Gastrocnemius medialis (tissue), 4 donors: ENCODE measurements around the gene RRBP1. TPM values are rescaled to one million over a fixed set of nuclear protein-coding genes. Genes with fewer than 3 reads are reported as not detected.

Source experiments
- ATAC-seq, 2 donors: fragments of 150-250 bp; one replicate each; pipeline ENCODE4 v1.9.1; 2016
- DNase-seq, 2 donors: peaks; one replicate each; pipeline ENCODE4 v3.0.0-alpha.2; 2019
- H3K27ac ChIP-seq, 4 donors: fragments of 200-600 bp; sonication (generic); 1 replicate in 1 of 4; 2 replicates in 3 of 4; pipeline ENCODE4 v1.5.1; 2016 to 2018; ENCODE audit warnings: mild to moderate bottlenecking in 2 of 4, moderate library complexity in 1 of 4
- H3K27me3 ChIP-seq, 3 donors: fragments of 200-600 bp; sonication (generic) in 2 of 3; 1 replicate in 1 of 3; 2 replicates in 2 of 3; pipeline versions ENCODE4 v1.5.1 to v1.6.0; 2016 to 2019; ENCODE audit warnings: mild to moderate bottlenecking in 1 of 3, moderate library complexity in 1 of 3
- H3K36me3 ChIP-seq, 2 donors: fragments of 200-600 bp; sonication (generic) in 1 of 2; one replicate each; pipeline ENCODE4 v1.5.1; 2017 to 2018
- H3K4me1 ChIP-seq, 2 donors: fragments of 200-600 bp; sonication (generic) in 1 of 2; one replicate each; pipeline ENCODE4 v1.5.1; 2016 to 2017; ENCODE audit warnings: mild to moderate bottlenecking in 2 of 2
- H3K4me3 ChIP-seq, 4 donors: fragments of 200-600 bp; sonication (generic) in 3 of 4; 1 replicate in 1 of 4; 2 replicates in 3 of 4; pipeline ENCODE4 v1.5.1; 2016 to 2019; ENCODE audit warnings: mild to moderate bottlenecking in 2 of 4
- H3K9me3 ChIP-seq, 3 donors: fragments of 200-600 bp; sonication (generic) in 2 of 3; 1 replicate in 1 of 3; 2 replicates in 2 of 3; pipeline ENCODE4 v1.5.1; 2016 to 2019
- CTCF ChIP-seq, 5 experiments: fragments of 450-650 bp in 3 of 5; fragments of 200-600 bp in 2 of 5; sonication (generic) in 2 of 5; IDR thresholded peaks in 4 of 5; conservative IDR thresholded peaks in 1 of 5; 1 replicate in 4 of 5; 2 replicates in 1 of 5; pipeline ENCODE4 v1.5.1; 2016 to 2019; ENCODE audit warnings: antibody characterized with exemption in 5 of 5, mild to moderate bottlenecking in 3 of 5, moderate library complexity in 3 of 5
- POLR2A ChIP-seq, 2 donors: fragments of 450-650 bp; IDR thresholded peaks; one replicate each; pipeline ENCODE4 v1.6.1; 2017; ENCODE audit warnings: antibody characterized with exemption in 2 of 2, mild to moderate bottlenecking in 2 of 2, moderate library complexity in 2 of 2
- in situ Hi-C, 4 donors: fragments of 200-750 bp; cut with MboI; loops; one replicate each; pipeline versions ENCODE4 v1.15.0 to v1.8.0; 2017; ENCODE audit warnings: low sequenced_read_pairs in 4 of 4
- intact Hi-C: fragments of 100-400 bp; cut with DNase I; formaldehyde crosslinking; loops from one replicate; pipeline ENCODE4 v1.15.1; 2023; ENCODE audit warnings: low total_unique reads
- total RNA-seq, 4 donors: library from RNA; depleted of rRNA; stranded (reverse); fragments of >200 nt; gene quantifications; one replicate each; pipeline versions ENCODE4 v1.1.0 to v1.2.3, GENCODE V29; 2016

The RRBP1 gene
- total RNA-seq, 4 donors from 2014 or later = 14.1 to 22.7 (median 17.9) TPM

GRCh38 chr20:17699931-17700351 lies 17.9 kb upstream of the RRBP1 start, which contains the start of gene BANF2:
TSS of gene BANF2 (plus strand) at chr20:17699966. CDS start at chr20:17725026, 25,060 bp downstream.
- H3K9me3 ChIP-seq = no peaks in the 10 kb centered on the region
- no peaks in the 10 kb centered on the region for H3K36me3 ChIP-seq
- no peak for ATAC-seq
- in situ Hi-C loops (loop anchor here in 2 of 4 donors (25.0 kb wide), 4 partner anchors 87 to 587 kb away; partner anchors contain the start of gene ZNF133 (in 1 of the 2)), intact Hi-C loops (no loop called here)
- DNase-seq = no peak
- TF ChIP-seq POLR2A (IDR thresholded peaks at IDR 0.05) (no peak), CTCF (IDR thresholded peaks at IDR 0.05 in 4 of 5, conservative IDR thresholded peaks at IDR 0.05 in 1 of 5) (no peak)
- H3K27ac ChIP-seq = no peak within 1 kb of the TSS
- H3K4me1 ChIP-seq = no peaks in the 10 kb centered on the region
- no peak within 1 kb of the TSS for H3K4me3 ChIP-seq
- no peaks in the 10 kb centered on the region for H3K27me3 ChIP-seq

- no peak for TF ChIP-seq POLR2A (IDR thresholded peaks at IDR 0.05)
- no peak for TF ChIP-seq CTCF (IDR thresholded peaks at IDR 0.05 in 4 of 5, conservative IDR thresholded peaks at IDR 0.05 in 1 of 5)
- in situ Hi-C loops (loop anchor here in 2 of 4 donors (25.0 kb wide), 4 partner anchors 89 to 589 kb away; partner anchors contain the start of gene ZNF133 (in 1 of the 2)), intact Hi-C loops (no loop called here)
- Histone ChIP-seq H3K27me3 (no peaks in the 10 kb centered on the region), H3K4me1 (no peaks in the 10 kb centered on the region), H3K9me3 (no peaks in the 10 kb centered on the region), H3K36me3 (no peaks in the 10 kb centered on the region), H3K4me3 (no peak overlapping the region), H3K27ac (no peak overlapping the region)
- no peak for DNase-seq
- no peak for ATAC-seq
Measured at GRCh38 chr20:17698384-17698783, 16.3 kb upstream of the RRBP1 start.

- Histone ChIP-seq H3K9me3 (no peaks in the 10 kb centered on the region), H3K27ac (no peak overlapping the region), H3K4me1 (no peaks in the 10 kb centered on the region), H3K36me3 (no peaks in the 10 kb centered on the region), H3K4me3 (no peak overlapping the region), H3K27me3 (no peaks in the 10 kb centered on the region)
- intact Hi-C loops (no loop called here), in situ Hi-C loops (loop anchor here in 2 of 4 donors (25.0 kb wide), 4 partner anchors 90 to 590 kb away; partner anchors contain the start of gene ZNF133 (in 1 of the 2))
- ATAC-seq (no peak), DNase-seq (no peak)
- no peak for TF ChIP-seq CTCF (IDR thresholded peaks at IDR 0.05 in 4 of 5, conservative IDR thresholded peaks at IDR 0.05 in 1 of 5)
- no peak for TF ChIP-seq POLR2A (IDR thresholded peaks at IDR 0.05)
Measured at GRCh38 chr20:17697171-17697570, 15.1 kb upstream of the RRBP1 start.

- H3K9me3 ChIP-seq = no peaks in the 10 kb centered on the region
- no peaks in the 10 kb centered on the region for H3K27me3 ChIP-seq
- no peaks in the 10 kb centered on the region for H3K36me3 ChIP-seq
- H3K27ac ChIP-seq = no peak overlapping the region
- in situ Hi-C loops (loop anchor here in 2 of 4 donors (25.0 kb wide), 4 partner anchors 91 to 591 kb away; partner anchors contain the start of gene ZNF133 (in 1 of the 2)), intact Hi-C loops (no loop called here)
- TF ChIP-seq POLR2A (IDR thresholded peaks at IDR 0.05) (no peak), CTCF (IDR thresholded peaks at IDR 0.05 in 4 of 5, conservative IDR thresholded peaks at IDR 0.05 in 1 of 5) (no peak)
- H3K4me1 ChIP-seq = no peaks in the 10 kb centered on the region
- H3K4me3 ChIP-seq = no peak overlapping the region
- no peak for ATAC-seq
- no peak for DNase-seq
Measured at GRCh38 chr20:17696287-17696686, 14.2 kb upstream of the RRBP1 start.
